NCI-H146 (cell line): ENCODE results near the gene FAM171A1.
A peak's percentile ranks its signal among the peaks of the same experiment; 100 is the strongest.
"Not testable (repeated sequence)": the region's sequence is repeated elsewhere in the genome, so short reads cannot be mapped to it uniquely, and the experiment has no call there.

Experiments used
- DNase-seq: peaks from one replicate; lab custom pipeline; 2025; lab: John Stamatoyannopoulos, UW

Gene FAM171A1

DNA sequence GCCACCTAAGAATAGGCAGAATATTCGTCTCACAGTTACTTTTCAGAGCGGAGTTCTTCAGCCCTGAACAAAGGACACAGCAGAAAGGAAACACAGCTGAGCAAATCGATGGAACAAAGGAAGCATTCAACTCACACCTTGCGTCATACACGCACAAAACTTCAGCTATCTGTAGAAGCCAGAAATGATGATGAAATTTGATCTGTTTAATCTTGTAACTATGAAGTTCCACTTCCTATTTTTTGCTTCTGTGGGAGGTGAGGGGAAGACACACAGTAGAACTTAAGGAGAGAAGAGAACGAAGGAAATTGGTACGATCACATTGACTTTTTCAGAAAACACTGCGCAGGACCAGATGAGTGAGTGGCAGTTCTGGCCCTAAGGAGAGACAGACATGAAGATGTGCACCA is 26.2 kb downstream of the FAM171A1 start:
- DNase-seq: peak; percentile 98

DNA sequence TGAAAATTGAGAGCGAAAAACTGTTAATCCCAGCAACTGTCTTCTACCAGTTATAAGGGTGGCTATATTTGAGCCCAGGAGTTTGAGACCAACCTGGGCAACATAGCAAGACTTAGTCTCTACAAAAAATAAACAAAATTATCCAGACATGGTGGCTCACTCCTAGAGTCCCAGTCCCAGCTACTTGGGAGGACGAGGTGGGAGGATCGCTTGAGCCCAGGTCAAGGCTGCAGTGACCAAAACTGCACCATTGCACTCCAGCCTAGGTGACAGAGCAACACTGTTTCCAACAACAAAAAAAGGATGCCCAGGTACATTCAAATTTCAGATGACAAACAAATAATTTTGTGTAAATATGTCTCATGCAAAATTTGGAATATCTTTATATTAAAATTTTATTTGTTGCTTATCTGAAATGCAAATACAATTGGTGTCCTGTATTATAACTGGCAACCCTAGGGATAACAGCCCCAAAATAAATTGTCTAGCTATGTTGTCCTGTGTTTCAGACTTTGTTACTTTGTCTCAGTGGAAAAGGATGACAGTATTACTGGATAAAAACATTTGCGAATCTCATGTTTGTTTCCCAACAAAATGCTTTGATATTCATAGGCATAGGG is 26.7 kb downstream of the FAM171A1 start:
- peak; percentile 31 for DNase-seq

DNA sequence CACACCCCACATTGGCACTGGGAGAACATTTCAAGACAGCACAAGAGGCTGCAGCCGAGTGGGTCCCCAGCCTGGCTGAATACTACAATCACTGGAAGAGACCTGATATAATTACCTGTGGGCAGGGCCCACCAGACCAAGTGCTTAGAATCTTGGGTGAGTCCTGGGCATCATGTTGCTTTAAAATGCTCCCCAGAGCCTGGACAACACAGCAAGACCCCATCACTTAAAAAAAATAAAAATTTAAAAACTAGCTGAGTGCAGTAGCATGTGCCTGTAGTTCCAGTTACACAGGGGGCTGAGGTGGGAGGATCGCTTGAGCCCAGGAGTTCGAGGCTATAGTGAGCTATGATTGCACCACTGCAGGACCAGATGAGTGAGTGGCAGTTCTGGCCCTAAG is 28.1 kb downstream of the FAM171A1 start:
- no peak for DNase-seq

DNA sequence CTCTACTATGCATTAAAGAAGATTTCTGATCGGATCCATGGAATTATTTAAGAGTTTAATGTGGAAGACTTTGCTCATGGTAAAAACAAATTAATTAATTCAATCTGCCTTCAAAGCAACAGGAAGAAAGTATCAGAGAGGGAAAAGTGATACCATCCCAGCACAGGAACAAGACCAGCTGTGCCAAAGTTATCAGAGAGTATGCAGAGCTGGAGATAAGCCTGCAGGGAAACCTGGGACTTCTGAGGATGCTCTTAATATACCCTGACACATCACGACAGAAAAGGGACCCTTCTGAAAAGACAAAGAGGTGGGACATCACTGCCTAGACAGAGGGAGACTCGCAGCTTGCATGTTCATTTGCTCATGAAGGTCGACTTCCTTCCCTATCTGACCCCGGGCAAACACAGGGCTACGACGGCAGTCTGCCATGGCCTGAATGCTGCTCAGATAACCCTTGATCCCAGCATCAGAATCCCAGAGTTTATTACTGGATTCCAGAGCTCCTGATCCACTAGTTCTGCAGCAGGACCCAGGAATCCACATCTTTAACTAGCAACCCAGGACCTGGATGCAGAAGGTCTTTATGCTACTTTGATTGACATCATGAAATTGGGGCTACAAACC is 29.5 kb downstream of the FAM171A1 start:
- DNase-seq: no peak

DNA sequence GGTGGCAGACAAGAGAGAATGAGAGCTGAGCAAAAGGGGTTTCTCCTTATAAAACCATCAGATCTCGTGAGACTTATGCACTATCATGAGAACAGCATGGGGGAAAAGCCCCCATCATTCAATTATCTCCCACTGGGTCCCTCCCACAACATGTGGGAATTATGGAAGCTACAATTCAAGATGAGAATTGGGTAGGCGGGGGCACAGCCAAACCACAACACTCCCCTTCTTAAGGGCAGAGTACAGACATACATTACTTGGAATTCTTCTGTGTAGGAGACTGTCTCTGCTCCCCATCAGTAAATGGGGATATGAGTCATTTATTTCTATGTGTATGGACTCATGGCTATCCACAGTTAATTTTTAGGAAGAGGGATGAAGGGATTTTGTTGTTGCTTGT is 31.2 kb downstream of the FAM171A1 start:
- DNase-seq: no peak

DNA sequence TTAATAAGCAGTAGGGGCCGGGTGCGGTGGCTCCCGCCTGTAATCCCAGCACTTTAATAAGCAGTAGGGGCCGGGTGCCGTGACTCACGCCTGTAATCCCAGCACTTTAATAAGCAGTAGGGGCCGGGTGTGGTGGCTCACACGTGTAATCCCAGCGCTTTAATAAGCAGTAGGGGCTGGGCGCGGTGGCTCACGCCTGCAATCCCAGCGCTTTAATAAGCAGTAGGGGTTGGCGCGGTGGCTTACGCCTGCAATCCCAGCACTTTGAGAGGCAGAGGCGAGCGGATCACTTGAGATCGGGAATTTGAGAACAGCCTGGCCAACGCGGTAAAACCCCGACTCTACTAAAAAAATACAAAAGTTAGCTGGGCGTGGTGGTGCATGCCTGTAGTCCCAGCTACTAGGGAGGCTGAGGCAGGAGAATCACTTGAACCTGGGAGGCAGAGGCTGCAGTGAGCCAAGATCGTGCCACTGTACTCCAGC is 33.6 kb downstream of the FAM171A1 start:
- not testable (repeated sequence) for DNase-seq

DNA sequence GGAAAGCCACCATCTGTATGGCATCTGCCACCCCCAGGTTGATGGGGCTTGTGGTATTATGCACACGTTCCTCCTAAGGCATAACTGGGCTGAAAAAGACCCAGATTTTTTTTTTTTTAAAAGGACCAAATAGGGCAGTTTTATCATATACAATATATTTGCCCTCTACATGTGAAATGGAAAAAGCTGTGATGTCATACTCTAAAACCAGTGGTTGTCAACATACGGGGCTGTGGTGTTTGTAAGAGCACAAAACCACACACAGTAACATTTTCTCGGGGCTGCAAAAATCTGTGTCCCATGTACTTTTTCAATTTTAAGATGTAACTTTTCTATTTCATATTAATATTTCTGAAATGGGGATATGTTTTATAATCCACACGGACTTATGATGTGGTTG is 34.9 kb downstream of the FAM171A1 start:
- DNase-seq: no peak

DNA sequence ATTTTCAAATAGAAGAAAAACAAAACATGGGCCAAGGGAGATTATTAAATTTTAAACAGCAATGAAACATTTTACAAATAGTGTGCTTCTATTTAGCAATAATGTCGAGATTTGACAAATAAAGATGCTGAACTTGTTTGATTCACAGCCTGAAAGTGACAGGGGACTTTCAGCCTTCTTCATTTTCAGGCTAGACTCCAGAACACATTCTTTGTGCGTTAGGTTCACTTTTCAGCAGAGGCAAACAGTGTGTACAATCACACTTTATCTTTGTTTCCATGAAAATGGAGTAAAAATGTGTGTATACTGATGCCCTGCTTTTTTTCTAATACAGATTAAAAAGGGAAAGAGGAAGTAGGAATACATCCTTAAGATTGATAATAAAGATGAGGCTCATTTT is 35.6 kb downstream of the FAM171A1 start:
- DNase-seq: no peak

DNA sequence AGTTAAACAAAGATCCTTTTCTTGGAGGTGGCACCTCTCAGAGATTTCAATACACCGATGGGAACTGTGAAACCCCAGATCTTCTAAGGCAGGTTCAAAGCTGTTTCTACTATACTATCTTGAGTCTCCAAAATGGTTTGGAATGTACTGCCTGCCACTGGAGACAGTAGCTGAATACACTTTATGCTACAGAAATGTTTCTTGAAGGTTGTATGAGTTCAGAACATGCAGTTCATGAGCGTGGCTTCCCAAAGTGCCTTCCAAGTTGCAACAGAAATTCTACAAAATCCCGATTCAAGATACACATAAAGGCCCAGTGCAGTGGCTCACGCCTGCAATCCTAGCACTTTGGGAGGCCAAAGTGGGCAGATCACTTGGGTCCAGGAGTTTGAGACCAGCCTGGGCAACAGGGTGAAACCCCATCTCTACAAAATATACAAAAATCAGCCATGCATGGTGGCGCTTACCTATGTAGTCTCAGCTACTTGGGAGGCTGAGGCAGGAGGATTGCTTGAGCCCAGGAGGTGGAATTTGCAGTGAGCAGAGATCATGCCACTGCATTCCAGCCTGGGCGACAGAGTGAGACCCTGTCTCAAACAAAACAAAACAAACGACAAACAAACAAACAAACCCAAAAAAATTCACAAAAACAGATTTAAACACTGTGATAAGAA is 36.3 kb downstream of the FAM171A1 start:
- no peak for DNase-seq

DNA sequence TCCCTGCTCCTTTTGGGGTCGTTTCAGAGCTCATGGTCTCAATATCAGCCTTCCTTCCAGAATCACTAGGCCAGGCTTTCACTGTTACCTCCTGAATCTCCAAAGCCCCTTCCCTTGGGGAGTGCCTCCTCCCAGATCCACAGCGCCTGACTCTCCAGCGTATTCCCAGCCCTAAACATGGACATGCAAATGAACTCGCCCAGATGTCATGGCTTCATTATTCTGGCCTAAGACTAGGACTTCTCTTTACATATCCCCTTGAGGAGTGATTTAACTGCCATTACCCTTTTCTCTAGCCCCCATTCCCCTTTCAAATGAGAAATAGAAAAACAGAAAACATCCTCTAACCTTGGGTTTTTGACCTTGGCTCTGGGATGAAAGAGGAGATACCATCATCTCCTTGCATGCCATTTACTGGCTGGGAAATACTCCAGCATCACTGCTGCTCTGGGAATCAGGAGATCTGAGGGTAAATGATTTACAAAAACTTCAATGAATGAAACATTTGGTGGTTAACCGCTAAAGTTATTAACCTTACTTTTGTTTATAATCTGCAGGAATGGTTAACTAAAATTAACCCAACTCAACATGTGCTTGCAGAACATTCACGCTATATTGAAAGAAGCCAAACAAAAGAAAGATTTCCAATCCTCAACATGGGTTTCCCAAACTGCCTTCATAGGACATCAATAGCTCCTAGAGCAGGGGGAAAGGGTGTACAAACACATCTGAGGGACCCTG is 37.0 kb downstream of the FAM171A1 start:
- no peak for DNase-seq

DNA sequence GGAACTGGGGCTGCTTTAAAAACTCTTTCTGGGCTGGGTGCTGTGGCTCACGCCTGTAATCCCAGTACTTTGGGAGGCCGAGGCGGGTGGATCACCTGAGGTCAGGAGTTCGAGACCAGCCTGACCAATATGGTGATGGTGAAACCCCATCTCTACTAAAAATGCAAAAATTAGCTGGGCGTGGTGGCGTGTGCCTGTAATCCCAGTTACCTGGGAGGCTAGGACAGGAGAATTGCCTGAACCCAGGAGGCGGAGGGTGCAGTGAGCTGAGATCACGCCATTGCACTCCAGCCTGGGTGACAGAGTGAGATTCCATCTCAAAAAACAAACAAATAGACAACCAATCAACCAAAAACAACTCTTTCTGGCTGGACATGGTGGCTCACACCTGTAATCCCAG is 37.9 kb downstream of the FAM171A1 start:
- DNase-seq: not testable (repeated sequence)

DNA sequence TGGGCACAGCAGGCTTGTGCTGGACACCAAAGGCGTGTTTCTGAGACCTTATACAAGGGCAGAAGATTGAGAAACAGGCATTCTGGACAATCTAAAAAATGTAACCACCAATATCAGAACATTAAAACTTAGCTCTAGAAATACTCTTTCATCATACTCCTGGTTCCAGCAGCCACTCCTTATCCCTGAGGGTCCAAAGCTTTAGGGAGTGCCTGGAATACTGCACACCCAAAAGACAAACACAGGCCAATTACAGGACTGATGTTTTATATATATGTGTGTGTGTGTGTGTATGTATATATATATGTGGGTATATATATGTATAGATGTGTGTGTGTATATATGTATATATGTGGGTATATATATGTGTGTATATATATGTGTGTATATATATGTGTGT is 39.6 kb downstream of the FAM171A1 start:
- DNase-seq: no peak

DNA sequence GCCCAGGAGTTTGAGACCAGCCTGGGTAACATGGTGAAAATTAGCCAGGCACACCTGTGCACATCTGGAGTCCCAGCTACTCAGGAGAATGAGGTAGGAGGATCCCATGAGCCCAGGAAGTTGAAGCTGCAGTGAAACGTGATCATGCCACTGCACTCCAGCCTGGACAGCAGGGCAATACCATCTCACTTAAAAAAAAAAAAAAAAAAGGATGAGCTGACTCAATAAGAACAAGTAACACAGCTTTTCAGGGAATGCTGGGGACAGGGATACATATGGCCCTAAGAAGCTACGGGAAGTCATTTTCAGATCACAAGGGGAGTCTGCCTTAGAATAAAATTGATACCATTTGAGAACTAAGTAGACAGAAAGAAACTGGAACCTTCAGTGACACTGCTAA is 41.7 kb downstream of the FAM171A1 start:
- DNase-seq: no peak

DNA sequence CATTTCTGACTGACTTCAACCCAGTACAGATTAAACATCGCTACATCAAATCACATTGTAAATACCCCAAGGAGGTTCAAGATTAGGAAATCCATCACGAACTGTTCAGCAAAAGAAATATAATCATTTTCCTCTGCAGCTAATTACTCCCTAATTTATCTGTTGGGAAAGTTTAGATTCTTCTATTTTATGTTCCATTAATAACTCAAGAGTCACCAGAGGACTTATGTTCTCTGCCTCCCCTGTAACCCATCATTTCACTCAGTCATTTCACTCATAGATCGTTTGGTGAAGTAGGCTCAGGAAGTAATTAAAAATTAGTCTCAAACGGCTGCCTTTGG is 45.2 kb downstream of the FAM171A1 start:
- DNase-seq: no peak

DNA sequence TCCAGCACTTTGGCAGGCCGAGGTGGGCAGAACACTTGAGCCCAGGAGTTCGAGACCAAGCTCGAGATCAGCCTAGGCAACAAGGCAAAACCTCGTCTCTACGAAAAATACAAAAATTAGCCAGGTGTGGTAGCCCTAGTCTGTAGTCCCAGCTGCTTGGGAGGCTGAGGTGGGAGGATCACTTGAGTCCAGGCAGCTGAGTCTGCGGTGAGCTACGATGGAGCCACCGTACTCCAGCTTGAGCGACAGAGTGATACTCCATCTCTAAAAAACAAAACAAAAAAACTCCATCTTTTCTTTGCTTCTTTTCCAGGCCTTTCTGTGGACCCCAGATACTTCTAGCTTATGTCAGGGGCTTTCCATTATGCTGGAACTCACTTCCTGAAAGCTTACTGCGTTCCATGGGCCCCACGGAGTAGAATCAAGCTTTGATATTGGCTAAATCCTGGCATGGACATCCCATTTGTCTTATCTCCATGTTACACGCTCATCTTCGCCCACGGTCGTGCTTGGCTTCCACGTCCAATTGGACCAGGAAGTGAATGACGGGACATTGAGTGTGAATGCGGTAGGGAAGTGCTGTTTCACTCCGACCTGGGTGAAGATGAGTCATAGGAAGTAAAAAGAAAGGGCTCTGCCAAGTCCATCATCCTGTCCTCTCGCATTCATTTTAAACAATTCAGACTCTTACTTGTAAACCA is 45.7 kb downstream of the FAM171A1 start:
- DNase-seq: no peak

DNA sequence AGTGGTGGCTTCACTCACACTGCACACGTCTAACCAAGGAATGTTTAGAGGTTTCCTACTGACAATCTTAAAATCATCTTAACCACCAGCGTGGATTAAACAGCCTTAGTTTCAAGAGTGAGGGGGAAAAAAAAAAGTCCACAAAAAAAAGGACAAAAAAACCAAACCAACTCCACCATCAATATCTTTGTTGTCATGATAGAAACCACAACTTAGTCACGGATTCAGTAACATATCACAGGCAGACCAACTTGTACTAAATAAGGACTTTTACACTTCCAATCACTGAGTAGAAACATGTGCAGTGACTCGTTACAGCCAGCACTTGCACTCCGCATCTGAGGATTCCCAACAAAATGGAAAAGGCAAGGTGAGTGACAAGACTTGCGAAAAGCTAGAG is 46.5 kb downstream of the FAM171A1 start:
- DNase-seq: no peak

DNA sequence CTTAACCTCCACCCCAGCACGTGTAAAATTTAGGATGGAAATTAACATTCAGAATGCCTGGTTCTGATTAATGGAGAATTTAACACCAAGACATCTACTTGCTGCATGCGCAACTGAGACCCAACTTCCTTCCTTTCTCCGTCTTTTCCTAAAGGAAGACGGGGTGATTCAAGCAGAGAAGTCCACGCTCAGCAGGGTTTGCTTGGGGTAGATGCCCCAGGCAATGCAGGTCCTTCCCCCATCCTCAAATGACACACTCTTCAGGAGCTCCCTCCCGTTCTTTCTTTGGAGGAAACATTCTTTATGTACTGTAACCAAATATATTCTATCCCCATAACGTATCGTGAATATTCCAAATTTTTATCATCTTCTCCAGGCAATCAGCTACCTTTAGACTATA is 47.0 kb downstream of the FAM171A1 start:
- no peak for DNase-seq

DNA sequence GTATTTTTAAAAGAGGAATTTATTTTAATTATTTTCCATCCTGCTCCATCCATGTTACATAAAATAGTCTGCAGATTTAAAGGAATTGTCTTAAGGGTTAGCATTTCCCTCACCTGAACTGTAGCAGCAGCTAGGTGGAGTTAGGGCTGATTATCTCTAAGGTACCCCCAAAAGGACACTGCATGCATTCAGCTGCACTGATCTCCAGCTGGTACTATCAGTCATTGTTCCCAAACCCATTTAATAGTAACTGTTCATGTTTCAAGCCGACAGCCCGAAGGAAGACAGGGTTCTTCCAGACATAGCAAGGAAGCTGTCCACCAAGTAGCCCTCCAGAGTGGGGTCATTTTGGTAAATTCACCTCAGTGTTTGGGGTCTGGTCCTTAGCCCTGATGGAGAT is 48.7 kb downstream of the FAM171A1 start:
- no peak for DNase-seq

DNA sequence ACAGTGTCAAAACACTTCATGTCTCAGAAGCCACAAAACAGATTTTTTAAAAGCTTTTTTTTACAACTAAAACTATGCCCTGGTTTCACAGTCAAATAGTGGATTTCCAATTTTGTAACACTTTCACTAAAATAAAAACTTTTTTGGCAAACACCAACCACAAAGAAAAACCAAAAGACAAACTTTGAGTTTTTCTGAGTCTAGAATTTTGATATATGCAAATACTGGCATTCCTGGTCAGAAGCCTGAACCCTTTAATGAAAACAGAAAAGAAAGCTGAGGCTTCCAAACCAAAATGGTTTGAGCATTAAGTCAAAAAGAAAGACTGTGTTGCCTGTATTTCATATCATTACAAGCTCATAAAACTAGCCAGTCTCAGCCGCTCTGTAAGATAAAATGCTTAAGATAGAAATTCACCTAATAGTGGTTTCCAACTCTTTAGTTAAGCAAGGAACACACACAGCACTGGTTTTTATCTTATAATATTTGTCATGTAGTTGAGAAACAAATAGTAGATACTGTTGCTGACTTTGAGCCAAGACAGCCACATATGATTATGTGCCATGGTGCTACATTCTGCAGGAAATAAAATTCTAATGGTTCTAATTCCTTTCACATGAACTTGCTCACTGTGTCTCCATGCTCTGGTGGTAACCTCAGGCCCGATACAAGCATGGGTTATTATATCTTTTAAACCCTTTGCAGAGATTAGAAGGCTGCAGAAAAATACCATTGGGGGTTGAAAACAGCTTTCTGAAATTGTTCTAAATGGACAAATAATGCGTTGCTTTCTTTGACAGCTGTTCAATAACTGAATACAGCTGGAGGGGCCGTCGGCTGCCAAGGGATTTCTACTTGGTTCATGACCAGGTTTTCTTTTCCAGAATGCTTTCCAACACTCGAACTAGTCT is 49.4 kb downstream of the FAM171A1 start:
- DNase-seq: no peak

DNA sequence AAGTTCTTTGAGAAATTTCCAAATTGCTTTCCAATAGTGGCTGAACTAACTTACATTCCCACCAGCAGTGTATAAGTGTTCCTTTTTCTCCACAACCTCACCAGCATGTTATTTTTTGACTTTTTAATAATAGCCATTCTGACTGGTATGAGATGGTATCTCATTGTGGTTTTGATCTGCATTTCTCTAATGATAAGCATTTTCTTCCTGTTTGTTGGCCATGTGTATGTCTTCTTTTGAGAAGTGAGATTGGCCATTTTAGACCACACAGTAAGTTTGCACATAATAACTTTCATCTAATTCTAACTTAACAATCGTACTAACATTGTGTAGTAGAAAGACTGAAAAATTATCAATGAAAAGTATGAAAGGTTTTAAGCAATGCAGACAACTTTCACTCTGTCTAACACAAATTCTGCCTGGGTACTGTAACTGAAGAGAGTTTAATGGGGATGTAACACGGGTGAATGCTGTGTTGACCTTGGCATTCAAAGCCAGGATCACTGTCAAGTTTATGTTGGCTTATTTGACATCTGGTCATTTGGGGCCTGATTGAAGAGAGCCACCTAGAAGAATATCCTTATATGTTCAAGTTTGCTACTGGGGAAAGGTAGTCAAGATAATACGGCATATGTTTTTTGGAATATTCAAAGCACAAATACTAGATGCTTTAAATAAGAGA is 50.4 kb downstream of the FAM171A1 start:
- no peak for DNase-seq

DNA sequence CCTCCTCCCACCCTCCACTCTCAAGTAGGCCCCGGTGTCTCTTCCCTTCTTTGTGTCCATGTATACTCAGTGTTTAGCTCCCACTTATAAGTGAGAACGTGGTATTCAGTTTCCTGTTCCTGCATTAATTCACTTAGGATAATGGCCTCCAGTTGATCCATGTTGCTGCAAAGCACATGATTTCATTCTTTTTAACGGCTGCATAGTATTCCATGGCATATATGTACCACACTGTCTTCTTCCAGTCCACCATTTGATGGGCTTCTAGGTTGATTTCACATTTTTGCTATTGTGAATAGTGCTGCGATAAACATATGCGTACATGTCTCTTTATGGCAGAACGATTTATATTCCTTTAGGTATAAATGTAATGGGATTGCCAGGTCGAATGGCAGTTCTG is 51.0 kb downstream of the FAM171A1 start:
- DNase-seq: no peak
